ENCODE data around the gene TNFRSF14. TPM values are rescaled to one million over a fixed set of nuclear protein-coding genes. Genes with fewer than 3 reads are reported as not detected.

The TNFRSF14 gene
- total RNA-seq, 1 experiment from 2014 or later, result 8.1 TPM

GRCh38 chr1:2602311-2602835 is 46.2 kb downstream of the TNFRSF14 start:
- Histone ChIP-seq H3K27me3 (replicated peaks) (peaks cover 25% of the 10 kb centered on the region), H3K36me3 (no peaks in the 10 kb centered on the region), H3K27ac (no peak overlapping the region), H3K4me3 (no peak overlapping the region), H3K4me1 (replicated peaks) (no peaks in the 10 kb centered on the region), H3K9me3 (replicated peaks) (no peaks in the 10 kb centered on the region)
- no peak for DNase-seq (ENCODE audit: low read depth in 1 of 2, low spot score in 2 of 2)

DNA sequence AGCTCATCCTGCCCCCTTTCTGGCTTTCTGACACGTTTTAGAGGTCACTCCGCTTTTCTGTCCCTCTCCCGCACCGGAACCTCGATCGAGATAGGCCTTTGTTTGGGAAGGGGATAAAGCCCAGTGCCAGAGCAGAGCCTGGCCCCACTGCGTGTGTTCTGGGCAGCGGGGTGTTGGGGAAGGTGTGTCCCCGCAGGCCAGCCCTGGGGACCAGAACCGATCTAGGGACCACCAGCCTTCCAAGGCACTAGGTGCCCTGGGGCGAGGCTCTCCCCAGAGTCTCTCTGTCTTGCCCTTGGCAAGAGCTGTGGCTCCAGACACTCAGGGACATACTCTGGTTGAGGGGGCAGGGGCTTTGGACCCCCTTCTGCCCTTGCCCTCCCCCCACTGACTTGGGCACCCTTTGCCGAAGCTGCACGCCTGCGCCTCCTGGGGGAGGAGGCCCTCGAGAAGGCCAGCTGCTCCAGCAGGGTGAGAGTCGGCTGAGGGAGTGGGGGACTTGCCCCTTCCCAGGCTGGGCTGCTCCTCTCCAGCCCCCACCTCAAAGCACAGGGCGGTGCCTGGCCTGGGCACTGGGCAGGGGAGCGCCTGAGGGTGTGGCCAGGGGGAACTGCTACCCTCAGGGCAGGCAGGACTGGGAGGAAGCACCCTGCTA is 46.8 kb downstream of the TNFRSF14 start:
- Histone ChIP-seq H3K27me3 (replicated peaks) (peaks cover 25% of the 10 kb centered on the region), H3K9me3 (replicated peaks) (no peaks in the 10 kb centered on the region), H3K4me3 (no peak overlapping the region), H3K36me3 (no peaks in the 10 kb centered on the region), H3K4me1 (replicated peaks) (no peaks in the 10 kb centered on the region), H3K27ac (no peak overlapping the region)
- no peak for DNase-seq (ENCODE audit: low read depth in 1 of 2, low spot score in 2 of 2)

DNA sequence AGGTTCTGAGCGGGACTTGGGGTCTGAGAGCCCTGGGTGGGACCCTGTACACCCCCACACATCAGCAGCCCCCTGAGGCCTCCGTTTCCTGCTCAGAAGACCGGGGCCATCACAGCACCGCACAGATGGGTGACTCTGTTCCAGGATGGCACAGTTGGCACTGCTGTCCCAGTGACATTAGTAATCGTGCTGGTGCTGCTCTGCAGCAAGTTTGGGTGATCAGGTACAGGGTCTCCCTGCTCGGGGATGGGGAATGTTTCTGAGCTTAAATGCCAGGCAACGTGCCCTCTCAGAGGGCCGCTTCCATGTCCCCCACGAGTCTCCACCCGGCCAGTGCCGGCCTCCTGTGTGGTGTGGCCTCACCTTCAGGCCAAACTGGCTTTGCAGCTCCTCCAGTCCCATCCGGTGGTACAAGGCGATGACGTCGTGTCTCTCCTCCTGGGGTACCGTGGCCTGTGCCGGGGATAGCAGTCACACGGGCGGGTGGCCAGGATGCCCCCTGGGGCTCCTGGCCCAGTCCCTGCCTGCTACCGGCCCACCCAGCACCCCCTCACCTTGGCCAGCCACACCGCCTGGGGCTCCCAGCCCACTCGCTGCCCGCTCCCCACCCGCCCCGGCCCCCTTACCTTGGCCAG is 47.5 kb downstream of the TNFRSF14 start:
- H3K27ac ChIP-seq, result no peak overlapping the region
- no peak for DNase-seq (ENCODE audit: low read depth in 1 of 2, low spot score in 2 of 2)
- H3K9me3 ChIP-seq (replicated peaks), result no peaks in the 10 kb centered on the region
- no peaks in the 10 kb centered on the region for H3K36me3 ChIP-seq
- H3K4me1 ChIP-seq (replicated peaks), result no peaks in the 10 kb centered on the region
- H3K4me3 ChIP-seq, result no peak overlapping the region
- H3K27me3 ChIP-seq (replicated peaks), result peaks cover 25% of the 10 kb centered on the region

DNA sequence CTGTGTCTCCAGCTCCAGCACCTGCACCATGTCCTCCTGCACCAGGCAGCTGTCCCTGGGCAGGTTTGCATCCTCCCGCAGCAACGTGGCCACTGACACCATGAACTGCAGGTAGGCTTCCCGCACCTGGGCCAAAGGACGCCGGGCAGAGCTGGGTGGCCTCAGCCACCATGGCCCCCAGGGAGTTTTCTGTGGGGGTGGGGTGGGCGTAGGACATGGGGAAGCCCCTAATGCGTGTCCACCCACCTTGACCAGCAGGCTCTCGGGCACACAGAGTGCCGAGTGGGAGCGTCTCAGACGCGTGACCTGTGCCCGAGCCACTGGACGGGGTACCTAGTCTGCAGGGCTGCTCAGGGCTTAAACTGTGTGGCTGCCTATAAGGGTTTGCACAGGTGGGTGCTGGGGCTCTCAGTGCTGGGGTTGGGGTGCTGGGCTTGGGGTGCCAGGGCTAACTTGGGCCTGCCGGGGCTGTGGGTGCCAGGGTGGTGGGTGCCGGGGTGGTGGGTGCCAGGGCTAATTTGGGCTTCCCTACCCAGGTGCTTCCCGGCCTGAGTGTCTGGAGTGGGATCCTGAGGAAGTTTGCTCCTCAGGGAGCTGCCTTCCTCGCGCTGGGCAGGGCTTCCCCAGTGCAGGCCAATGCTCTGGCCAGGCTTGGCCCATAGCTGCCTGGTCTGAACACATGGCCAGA is 48.1 kb downstream of the TNFRSF14 start:
- H3K4me1 ChIP-seq (replicated peaks), result no peaks in the 10 kb centered on the region
- no peaks in the 10 kb centered on the region for H3K9me3 ChIP-seq (replicated peaks)
- H3K4me3 ChIP-seq, result no peak overlapping the region
- DNase-seq (ENCODE audit: low read depth in 1 of 2, low spot score in 2 of 2), result no peak
- H3K36me3 ChIP-seq, result no peaks in the 10 kb centered on the region
- H3K27ac ChIP-seq, result no peak overlapping the region
- H3K27me3 ChIP-seq (replicated peaks), result peaks cover 18% of the 10 kb centered on the region

- Histone ChIP-seq H3K4me3 (no peak overlapping the region), H3K27ac (no peak overlapping the region), H3K27me3 (replicated peaks) (peaks cover 16% of the 10 kb centered on the region; the same call in 1 of the 2 replicates), H3K4me1 (replicated peaks) (no peaks in the 10 kb centered on the region), H3K9me3 (replicated peaks) (no peaks in the 10 kb centered on the region), H3K36me3 (no peaks in the 10 kb centered on the region)
- DNase-seq (ENCODE audit: low read depth in 1 of 2, low spot score in 2 of 2), result no peak
These were observed 48.8 kb downstream of the TNFRSF14 start for GRCh38 chr1:2604844-2605508.

- peaks cover 19% of the 10 kb centered on the region; the same call in 1 of the 2 replicates for H3K27me3 ChIP-seq (replicated peaks)
- H3K4me1 ChIP-seq (replicated peaks), result no peaks in the 10 kb centered on the region
These were observed 49.6 kb downstream of the TNFRSF14 start for GRCh38 chr1:2605509-2606395.

GRCh38 chr1:2606396-2606880 is 50.3 kb downstream of the TNFRSF14 start:
- Histone ChIP-seq H3K4me1 (replicated peaks) (no peaks in the 10 kb centered on the region), H3K27me3 (replicated peaks) (peaks cover 13% of the 10 kb centered on the region; the same call in 1 of the 2 replicates), H3K4me3 (no peak overlapping the region), H3K9me3 (replicated peaks) (no peaks in the 10 kb centered on the region), H3K36me3 (no peaks in the 10 kb centered on the region), H3K27ac (no peak overlapping the region)
- no peak for DNase-seq (ENCODE audit: low read depth in 1 of 2, low spot score in 2 of 2)

More at GRCh38 chr1:2605509-2606395, 49.6 kb downstream of the TNFRSF14 start:
- Histone ChIP-seq H3K9me3 (replicated peaks) (no peaks in the 10 kb centered on the region), H3K27ac (no peak overlapping the region), H3K36me3 (no peaks in the 10 kb centered on the region), H3K4me3 (no peak overlapping the region)
- no peak for DNase-seq (ENCODE audit: low read depth in 1 of 2, low spot score in 2 of 2)

DNA sequence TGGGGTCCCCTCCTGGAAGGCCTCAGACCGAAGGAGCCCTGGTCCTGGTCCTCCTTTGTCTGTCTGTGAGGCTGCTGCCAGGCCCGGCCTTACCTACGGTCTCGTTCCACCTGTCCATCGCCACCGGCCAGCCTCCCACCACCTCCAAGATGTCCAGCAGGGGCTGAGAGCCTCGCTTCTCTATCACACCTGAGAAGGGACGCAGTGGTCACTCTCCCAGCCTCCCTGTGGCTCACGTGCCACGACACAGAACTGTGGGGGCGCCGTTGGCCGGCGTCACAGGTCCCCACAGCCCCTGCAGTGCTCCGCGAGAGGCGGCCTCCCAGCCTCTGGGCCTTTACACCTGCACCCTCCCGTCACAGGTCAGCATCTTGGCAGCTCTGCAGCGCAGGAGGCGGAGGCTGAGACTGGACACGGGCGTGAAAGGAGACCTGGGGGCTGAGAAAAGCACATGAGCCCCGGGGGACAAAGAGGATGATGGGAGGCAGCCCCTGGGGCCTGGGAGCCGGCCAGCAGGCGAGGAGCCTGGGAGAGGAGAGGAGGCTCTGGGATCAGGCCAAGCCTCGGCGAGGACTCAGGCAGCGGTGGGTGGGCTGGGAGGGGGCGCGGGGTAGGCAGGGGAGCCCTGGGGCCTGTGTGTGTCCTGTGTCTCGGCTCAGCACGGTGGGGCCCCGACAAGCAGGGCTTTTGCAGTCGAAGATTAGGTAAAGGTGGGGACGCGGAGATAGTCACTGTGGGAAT is 50.9 kb downstream of the TNFRSF14 start:
- Histone ChIP-seq H3K4me1 (replicated peaks) (no peaks in the 10 kb centered on the region), H3K36me3 (no peaks in the 10 kb centered on the region)
- no peak for DNase-seq (ENCODE audit: low read depth in 1 of 2, low spot score in 2 of 2)

DNA sequence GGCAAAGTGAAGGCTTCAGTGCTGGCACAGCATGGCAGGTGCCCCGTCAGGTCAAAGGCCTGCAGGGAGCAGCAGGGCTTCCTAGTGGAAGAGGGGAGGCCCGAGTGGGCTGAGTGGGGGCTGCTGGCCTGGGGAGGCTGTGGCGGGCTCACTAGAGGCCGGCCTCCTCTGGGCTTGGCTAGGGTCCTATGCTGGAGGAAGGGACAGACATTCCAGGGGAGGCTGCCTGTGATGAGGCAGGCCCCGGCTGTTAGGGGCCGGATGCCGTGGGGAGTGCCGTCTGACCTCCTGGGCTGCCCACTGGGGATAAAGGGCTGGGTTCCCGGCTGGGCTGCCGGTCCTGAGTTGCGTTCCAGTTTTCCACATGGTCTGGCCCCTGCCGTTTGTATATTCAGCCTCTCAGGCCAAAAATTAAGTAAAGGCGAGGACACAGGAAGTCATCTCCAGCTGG is 51.5 kb downstream of the TNFRSF14 start:
- H3K4me3 ChIP-seq, result no peak overlapping the region
- no peaks in the 10 kb centered on the region for H3K9me3 ChIP-seq (replicated peaks)
- no peak overlapping the region for H3K27ac ChIP-seq
- peaks cover 11% of the 10 kb centered on the region; the same call in 1 of the 2 replicates for H3K27me3 ChIP-seq (replicated peaks)
- no peaks in the 10 kb centered on the region for H3K4me1 ChIP-seq (replicated peaks)
- DNase-seq (ENCODE audit: low read depth in 1 of 2, low spot score in 2 of 2), result no peak
- H3K36me3 ChIP-seq, result no peaks in the 10 kb centered on the region

More for the DNA sequence above, 50.9 kb downstream of the TNFRSF14 start:
- H3K4me3 ChIP-seq, result no peak overlapping the region
- H3K9me3 ChIP-seq (replicated peaks), result no peaks in the 10 kb centered on the region
- H3K27ac ChIP-seq, result no peak overlapping the region
- H3K27me3 ChIP-seq (replicated peaks), result peaks cover 11% of the 10 kb centered on the region; the same call in 1 of the 2 replicates

GRCh38 chr1:2609319-2610035 is 53.3 kb downstream of the TNFRSF14 start:
- H3K9me3 ChIP-seq (replicated peaks), result no peaks in the 10 kb centered on the region; the same call in 1 of the 2 replicates
- H3K27ac ChIP-seq, result no peak overlapping the region
- DNase-seq (ENCODE audit: low read depth in 1 of 2, low spot score in 2 of 2), result no peak
- no peaks in the 10 kb centered on the region for H3K36me3 ChIP-seq
- no peak overlapping the region for H3K4me3 ChIP-seq
- peaks cover 11% of the 10 kb centered on the region; the same call in 1 of the 2 replicates for H3K27me3 ChIP-seq (replicated peaks)
- H3K4me1 ChIP-seq (replicated peaks), result no peaks in the 10 kb centered on the region

DNA sequence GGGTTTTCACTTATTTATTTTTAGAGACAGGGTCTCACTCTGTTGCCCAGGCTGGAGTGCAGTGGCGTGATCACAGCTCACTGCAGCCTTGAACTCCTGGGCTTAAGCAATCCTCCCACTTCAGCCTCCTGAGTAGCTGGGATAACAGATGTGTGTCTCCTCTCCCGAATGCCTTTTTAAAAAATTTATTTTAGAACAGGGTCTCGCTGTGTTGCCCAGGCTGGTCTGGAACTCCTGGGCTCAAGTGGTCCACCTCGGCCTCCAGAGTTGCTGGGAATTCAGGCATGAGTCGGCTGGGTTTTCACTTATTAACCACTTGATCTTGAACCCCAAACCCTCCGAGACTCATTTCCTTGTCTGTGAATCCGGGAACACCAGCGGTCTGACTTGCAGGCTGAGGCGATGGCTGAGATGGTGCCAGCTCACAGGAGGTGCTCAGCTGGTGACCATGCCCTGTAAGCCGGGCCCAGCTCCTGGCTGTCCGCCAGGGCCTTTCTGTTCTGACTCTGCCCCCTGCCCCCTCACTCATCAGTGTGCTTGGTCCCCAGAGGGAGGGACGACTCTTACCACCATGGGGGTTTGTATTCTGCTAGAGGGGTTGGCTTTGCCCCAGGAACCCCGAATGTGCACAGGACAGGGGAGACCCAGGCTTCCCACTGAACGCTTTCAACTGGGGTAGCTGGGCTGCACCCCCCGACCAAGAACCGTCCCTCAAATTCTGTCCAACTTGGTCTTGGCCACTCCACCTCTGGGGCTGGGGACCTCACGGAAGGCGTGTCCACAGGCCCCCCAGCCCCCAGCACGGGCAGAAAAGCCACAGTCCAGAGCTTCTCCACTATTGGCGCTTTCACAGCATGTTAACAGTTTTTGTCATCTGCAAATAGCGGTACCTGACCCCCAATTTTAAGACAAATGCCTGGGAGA is 54.1 kb downstream of the TNFRSF14 start:
- Histone ChIP-seq H3K27me3 (replicated peaks) (peaks cover 7% of the 10 kb centered on the region; the same call in 1 of the 2 replicates), H3K4me3 (no peak overlapping the region), H3K9me3 (replicated peaks) (no peaks in the 10 kb centered on the region; the same call in 1 of the 2 replicates), H3K27ac (no peak overlapping the region), H3K4me1 (replicated peaks) (no peaks in the 10 kb centered on the region), H3K36me3 (no peaks in the 10 kb centered on the region)
- no peak for DNase-seq (ENCODE audit: low read depth in 1 of 2, low spot score in 2 of 2)
